Muscle of back (tissue), 11 donors: ENCODE data around the gene PCSK6. TPM values are rescaled to one million over a fixed set of nuclear protein-coding genes. Genes with fewer than 3 reads are reported as not detected.
"Not testable (repeated sequence)": the region's sequence is repeated elsewhere in the genome, so short reads cannot be mapped to it uniquely, and the experiment has no call there.

Source experiments
- DNase-seq, 3 donors: peaks; one replicate each; pipeline versions ENCODE4 v3.0.0 to v3.0.0-alpha.2; 2013
- polyA plus RNA-seq, 10 donors: library from polyadenylated mRNA; unstranded; fragments of 120-200 nt; gene quantifications; one replicate each; pipeline ENCODE4 v1.2.1, GENCODE V29; 2013; ENCODE audit not compliant: insufficient read length in 10 of 10

Gene PCSK6
- polyA plus RNA-seq, 10 donors, result 9.3 to 18.0 (median 11.3) TPM

GRCh38 chr15:101313041-101313761, 176.3 kb downstream of the PCSK6 start:
- no peak for DNase-seq

GRCh38 chr15:101310508-101310907, 179.0 kb downstream of the PCSK6 start:
- DNase-seq, result no peak

GRCh38 chr15:101310161-101310480, 179.4 kb downstream of the PCSK6 start:
- no peak for DNase-seq

GRCh38 chr15:101309436-101310160, 179.9 kb downstream of the PCSK6 start:
- no peak for DNase-seq

GRCh38 chr15:101308604-101309435, 180.7 kb downstream of the PCSK6 start:
- DNase-seq, result no peak

- no peak for DNase-seq
Observed at GRCh38 chr15:101307897-101308603, 181.5 kb downstream of the PCSK6 start.

GRCh38 chr15:101307048-101307896, 182.2 kb downstream of the PCSK6 start:
- DNase-seq, result no peak

GRCh38 chr15:101306341-101307047, 183.0 kb downstream of the PCSK6 start:
- DNase-seq, result no peak

GRCh38 chr15:101305820-101306255, 183.7 kb downstream of the PCSK6 start:
- no peak for DNase-seq

- no peak for DNase-seq
Observed at GRCh38 chr15:101303408-101303807, 186.1 kb downstream of the PCSK6 start.

GRCh38 chr15:101296418-101297405, 192.8 kb downstream of the PCSK6 start:
- peak in 1 of 3 donors; percentile 3 for DNase-seq

- DNase-seq, result peak in 2 of 3 donors; percentile 46 to 63
Observed at GRCh38 chr15:101295607-101296161, 193.8 kb downstream of the PCSK6 start.

GRCh38 chr15:101294731-101295606, 194.5 kb downstream of the PCSK6 start, which contains the start of gene SNRPA1:
Gene SNRPA1, minus strand, starts transcription at chr15:101295248. Its CDS starts 70 bp downstream, at chr15:101295178.
- DNase-seq, result peak; percentile 96 to 99 (median 97)

GRCh38 chr15:101293122-101293521, 196.4 kb downstream of the PCSK6 start:
- no peak for DNase-seq

GRCh38 chr15:101288905-101289513, 200.5 kb downstream of the PCSK6 start:
- DNase-seq, result no peak

- DNase-seq, result not testable (repeated sequence)
Observed at GRCh38 chr15:101287342-101287741, 202.2 kb downstream of the PCSK6 start.
